K562 (cell line): ENCODE measurements around the gene GPRC6A. TPM values are rescaled to one million over a fixed set of nuclear protein-coding genes. Genes with fewer than 3 reads are reported as not detected.

Source experiments
- ATAC-seq: fragments of 200-7000 bp; cut with Tn5 transposase; 3 replicates; pipeline ENCODE4 v1.9.1; 2020; ENCODE audit warnings: moderate library complexity
- BruUV-seq: library from RNA; stranded (reverse); fragments of 400-500 nt; replicated peaks from 2 replicates; lab custom pipeline; 2021; lab: Mats Ljungman, UMichigan
- CTCF ChIA-PET: fragments of 300-600 bp; formaldehyde crosslinking; extraction: SDS; loops from one replicate; lab custom pipeline; 2021; ENCODE audit warnings: low intra/inter-chr PET ratio; lab: Yijun Ruan, JAX
- POLR2A ChIA-PET: fragments of 300-600, 350-650 bp; sonication (Branson Sonifier 250); formaldehyde crosslinking; extraction: SDS; loops from one replicate; lab custom pipeline; 2021; ENCODE audit warnings: antibody characterized with exemption, inconsistent platforms; lab: Yijun Ruan, JAX
- DNase-seq, 4 experiments: peaks; one replicate each; pipeline versions ENCODE4 v3.0.0 to v3.0.0-alpha.2; 2011 to 2018; ENCODE audit warnings: low spot score in 3 of 4, mixed read lengths in 3 of 4; ENCODE audit errors: extremely low read depth in 1 of 4
- FAIRE-seq: peaks from 2 replicates; lab custom pipeline; 2011; peaks lifted over from hg19 to GRCh38; lab: Jason Lieb, UNC
- H2AFZ ChIP-seq: 2 replicates; pipeline ENCODE4 v1.6.0; 2011; ENCODE audit warnings: low read depth, low read length, control low read depth, inconsistent platforms
- H3K27ac ChIP-seq: fragments of 200-600 bp; 3 replicates; pipeline ENCODE4 v1.8.0; 2011; ENCODE audit warnings: low read depth, mild to moderate bottlenecking, control low read depth, inconsistent platforms, low read length, moderate library complexity, mixed read lengths; ENCODE audit errors: extremely low read depth
- H3K27me3 ChIP-seq, 2 experiments: fragments of 300-600 bp in 1 of 2; 2 replicates in 1 of 2; 3 replicates in 1 of 2; pipeline versions ENCODE4 v1.6.0 to v1.8.0; 2011; ENCODE audit warnings: inconsistent platforms in 2 of 2, low read length in 2 of 2, mild to moderate bottlenecking in 1 of 2, mixed read lengths in 1 of 2, moderate library complexity in 1 of 2; ENCODE audit not compliant: control insufficient read depth in 2 of 2, insufficient read depth in 2 of 2
- H3K36me3 ChIP-seq: fragments of 300-600 bp; 3 replicates; pipeline ENCODE4 v1.8.0; 2011; ENCODE audit warnings: mild to moderate bottlenecking, low read length, inconsistent platforms; ENCODE audit not compliant: control insufficient read depth, insufficient read depth
- H3K4me1 ChIP-seq, 2 experiments: fragments of 200-600 bp in 1 of 2; replicated peaks in 1 of 2; 2 replicates in 1 of 2; 3 replicates in 1 of 2; pipeline versions ENCODE4 v1.5.1 to v1.8.0; 2011; ENCODE audit warnings: inconsistent platforms in 2 of 2, low read length in 2 of 2, mild to moderate bottlenecking in 1 of 2, mixed read lengths in 1 of 2, moderate library complexity in 1 of 2; ENCODE audit not compliant: control insufficient read depth in 2 of 2, insufficient read depth in 2 of 2
- H3K4me2 ChIP-seq: 2 replicates; pipeline ENCODE4 v1.6.1; 2011; ENCODE audit warnings: low read length, control low read depth, inconsistent platforms, mixed read lengths; ENCODE audit not compliant: insufficient read depth
- H3K4me3 ChIP-seq: fragments of 200-600 bp; sonication (generic), shearing (Covaris generic); 2 replicates; pipeline ENCODE4 v1.5.1; 2016; ENCODE audit warnings: control low read depth, inconsistent platforms
- H3K79me2 ChIP-seq: fragments of 200-600 bp; 3 replicates; pipeline ENCODE4 v1.8.0; 2011; ENCODE audit warnings: low read length, inconsistent platforms; ENCODE audit not compliant: control insufficient read depth, insufficient read depth
- H3K9ac ChIP-seq, 2 experiments: 2 replicates each; pipeline versions ENCODE4 v1.6.0 to v1.6.1; 2011; ENCODE audit warnings: low read depth in 2 of 2, low read length in 2 of 2, control low read depth in 1 of 2, inconsistent platforms in 1 of 2, mild to moderate bottlenecking in 1 of 2, mixed read lengths in 1 of 2; ENCODE audit not compliant: insufficient read depth in 1 of 2
- H3K9me1 ChIP-seq: one replicate; pipeline ENCODE4 v1.6.0; 2011; ENCODE audit warnings: inconsistent platforms, mild to moderate bottlenecking, low read length, moderate library complexity; ENCODE audit not compliant: control insufficient read depth, insufficient read depth
- H3K9me3 ChIP-seq: replicated peaks from 2 replicates; pipeline ENCODE4 v1.5.1; 2011; ENCODE audit warnings: low read depth, low read length, inconsistent platforms; ENCODE audit not compliant: control insufficient read depth, insufficient read depth
- H4K20me1 ChIP-seq: replicated peaks from 2 replicates; pipeline ENCODE4 v1.6.1; 2011; ENCODE audit warnings: low read length, inconsistent platforms, mixed read lengths; ENCODE audit not compliant: control insufficient read depth, insufficient read depth
- BACH1 ChIP-seq: fragments of 200-800 bp; sonication (Bioruptor generic); IDR thresholded peaks from 2 replicates; pipeline ENCODE4 v1.6.1; 2016; ENCODE audit warnings: missing genetic modification characterization, missing compliant biosample characterization
- CREBBP ChIP-seq: IDR thresholded peaks from one replicate; pipeline ENCODE4 v1.6.1; 2012; ENCODE audit warnings: low read depth, mild to moderate bottlenecking, control low read depth, inconsistent platforms, low read length
- GTF2F1 ChIP-seq: IDR thresholded peaks from 2 replicates; pipeline ENCODE4 v1.6.1; 2011; ENCODE audit warnings: low read depth, low read length, improper control_type of control experiment
- MYC ChIP-seq, 2 experiments: fragments of 250-450 bp in 1 of 2; sonication (Bioruptor Pico) in 1 of 2; IDR thresholded peaks; 2 replicates each; pipeline versions ENCODE4 v1.5.1 to v1.6.1; 2012 to 2021; ENCODE audit warnings: low read depth in 2 of 2, borderline replicate concordance in 1 of 2, improper control_type of control experiment in 1 of 2, low read length in 1 of 2, mild to moderate bottlenecking in 1 of 2, moderate library complexity in 1 of 2
- NFRKB ChIP-seq: fragments of 450-650 bp; IDR thresholded peaks from 2 replicates; pipeline ENCODE4 v1.6.1; 2016; ENCODE audit warnings: low read depth
- REST ChIP-seq, 2 experiments: fragments of 450-650 bp; formaldehyde crosslinking in 1 of 2; IDR thresholded peaks; 2 replicates each; pipeline versions ENCODE4 v1.4.0 to v1.6.1; 2014 to 2020; ENCODE audit warnings: mild to moderate bottlenecking in 2 of 2, borderline replicate concordance in 1 of 2, low read depth in 1 of 2
- TAF9B ChIP-seq: fragments of 450-650 bp; IDR thresholded peaks from 2 replicates; pipeline ENCODE4 v1.6.1; 2018; ENCODE audit warnings: mild to moderate bottlenecking; ENCODE audit not compliant: partially characterized antibody
- THRAP3 ChIP-seq: fragments of 450-650 bp; IDR thresholded peaks from 2 replicates; pipeline ENCODE4 v1.6.1; 2016; ENCODE audit warnings: mild to moderate bottlenecking, inconsistent platforms, borderline replicate concordance
- ZZZ3 ChIP-seq: fragments of 450-650 bp; IDR thresholded peaks from 2 replicates; pipeline ENCODE4 v1.6.1; 2016; ENCODE audit warnings: antibody characterized with exemption, mild to moderate bottlenecking, moderate library complexity
- WGBS: fragments of 100-300 bp; shearing (Covaris generic); methylation state at CpG from one replicate; pipeline ENCODE4 v1.1.6; 2016; ENCODE audit warnings: low coverage, mixed read lengths; ENCODE audit not compliant: insufficient coverage; ENCODE audit errors: missing lambda C conversion rate; 5-methylcytosine and 5-hydroxymethylcytosine counted together
- in situ Hi-C: fragments of 300-500 bp; cut with MboI; formaldehyde crosslinking; loops from 4 replicates; pipeline ENCODE4 v1.15.0; 2018; ENCODE audit warnings: inconsistent platforms, mixed read lengths
- intact Hi-C: fragments of 100-400 bp; cut with micrococcal nuclease; formaldehyde crosslinking; loops from 2 replicates; pipeline ENCODE4 v1.14.2; 2022
- polyA plus RNA-seq, 8 experiments: library from polyadenylated mRNA; depleted of rRNA in 4 of 8; stranded (reverse) in 5 of 8; unstranded in 3 of 8; fragments of >200 nt; fragmentation: Nextera tagmentation in 2 of 8; fragmentation: Illumina TruSeq in 1 of 8; extraction: Ambion mirVana in 2 of 8; extraction: Trizol in 1 of 8; gene quantifications; 2 replicates each; pipeline versions ENCODE4 v1.2.1 to v1.2.3, GENCODE V29; 2011 to 2014; ENCODE audit warnings: inconsistent platforms in 1 of 8, missing spikeins in 1 of 8
- total RNA-seq, 7 experiments: library from RNA; depleted of rRNA in 6 of 7; stranded (reverse); fragments of >200 nt in 6 of 7; fragmentation: Illumina TruSeq in 2 of 7; extraction: Trizol in 2 of 7; gene quantifications; 2 replicates each; pipeline versions ENCODE4 v1.2.1 to v1.2.3, GENCODE V29; 2011 to 2021; ENCODE audit warnings: low replicate concordance in 1 of 7

The GPRC6A gene
- total and polyA plus RNA-seq, 9 of the 15 experiments (the other 6 are each of a cell fraction or from before 2014, with no cell fraction given): 0.03 TPM; not detected in 7

GRCh38 chr6:116847227-116847626 lies 18.3 kb upstream of the GPRC6A start (continued):
- TF ChIP-seq REST (IDR thresholded peaks at IDR 0.05; ENCODE audit: borderline replicate concordance) (peak; percentile 42; the same call in 1 of the 2 replicates), REST (CRISPR knock-in tag; IDR thresholded peaks at IDR 0.05; ENCODE audit: low read depth) (no peak)
- TF ChIP-seq, all 486 proteins: peak for 4

- no peak for TF ChIP-seq THRAP3
- TF ChIP-seq GTF2F1: no peak
- TF ChIP-seq BACH1 (tag): no peak
- no peak for TF ChIP-seq TAF9B
- no peak for TF ChIP-seq ZZZ3
- no peak for TF ChIP-seq MYC (IDR thresholded peaks at IDR 0.05; ENCODE audit: low read depth, low read length)
- TF ChIP-seq MYC (CRISPR knock-in tag; IDR thresholded peaks at IDR 0.05; ENCODE audit: borderline replicate concordance, low read depth): no peak
- no peak for TF ChIP-seq NFRKB
- TF ChIP-seq CREBBP: no peak
- FAIRE-seq (no peak), DNase-seq (no peak), ATAC-seq (no peak)
- Histone ChIP-seq H3K4me2 (no peak overlapping the region), H3K9me3 (no peaks in the 10 kb centered on the region), H3K4me3 (no peak overlapping the region), H3K27ac (no peak overlapping the region), H3K36me3 (no peaks in the 10 kb centered on the region), H3K9me1 (no peaks in the 10 kb centered on the region), H3K79me2 (no peaks in the 10 kb centered on the region), H4K20me1 (no peaks in the 10 kb centered on the region), H3K27me3 (no peaks in the 10 kb centered on the region), H3K4me1 (no peaks in the 10 kb centered on the region), H3K9ac (no peak overlapping the region), H2AFZ (no peak overlapping the region)
- POLR2A ChIA-PET: no interaction called here
- CTCF ChIA-PET: no interaction called here
- no TSS peak for BruUV-seq
- intact Hi-C loops (no loop called here), in situ Hi-C loops (no loop called here)
- WGBS: 0% methylated on average over 1 of the region's 1 CpG
Observed at GRCh38 chr6:116842459-116842858, 13.6 kb upstream of the GPRC6A start.
